Hematopoietic multipotent progenitor cell treated with erythropoietin and hydrocortisone succinate and interleukin-3 and kit ligand, for 8 days (in vitro differentiated cells): ENCODE measurements around the gene CASP6.
"Not testable (repeated sequence)": the region's sequence is repeated elsewhere in the genome, so short reads cannot be mapped to it uniquely, and the experiment has no call there.

Experiments
- DNase-seq: peaks from one replicate; pipeline ENCODE4 v3.0.0-alpha.2; 2015

The CASP6 gene

GRCh38 chr4:109718759-109719158, 15.5 kb upstream of the CASP6 start:
- DNase-seq: no peak

DNA sequence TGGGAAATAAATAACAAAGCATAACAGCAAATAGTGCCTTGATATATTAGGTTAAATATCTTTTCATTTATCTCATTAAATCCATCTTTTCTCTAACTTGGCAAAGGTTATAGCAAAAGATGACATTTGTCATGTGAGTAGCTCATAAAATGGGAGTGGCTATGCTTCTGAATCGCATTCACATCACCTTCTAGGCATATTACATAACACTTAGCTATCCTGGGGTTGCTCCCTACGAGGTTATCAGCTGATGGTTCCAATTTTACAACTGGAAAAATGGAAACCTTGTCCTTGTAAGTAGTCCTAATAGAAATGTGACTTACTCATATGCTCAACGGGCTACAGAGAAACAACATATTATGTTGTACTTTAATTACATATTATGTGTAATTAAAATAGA, 10.3 kb upstream of the CASP6 start:
- no peak for DNase-seq

DNA sequence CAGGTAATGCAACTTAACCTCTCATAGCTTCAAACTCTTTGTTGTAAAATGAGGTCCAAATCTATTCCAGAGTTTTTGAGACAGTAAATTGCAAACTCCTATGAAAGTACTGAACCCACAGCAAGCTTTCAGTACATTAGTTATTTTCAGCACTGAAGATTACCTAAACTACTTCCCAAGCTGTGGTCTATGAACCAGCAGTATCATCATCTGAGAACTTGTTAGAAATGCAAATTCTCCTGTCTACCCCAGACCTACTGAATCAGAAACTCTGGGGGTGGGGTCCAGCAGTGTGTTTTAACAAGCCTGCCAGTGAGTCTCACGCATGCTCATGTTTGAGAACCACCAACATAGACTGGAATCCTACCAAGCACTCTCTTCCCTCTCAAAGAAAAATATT, 5.7 kb upstream of the CASP6 start:
- no peak for DNase-seq

DNA sequence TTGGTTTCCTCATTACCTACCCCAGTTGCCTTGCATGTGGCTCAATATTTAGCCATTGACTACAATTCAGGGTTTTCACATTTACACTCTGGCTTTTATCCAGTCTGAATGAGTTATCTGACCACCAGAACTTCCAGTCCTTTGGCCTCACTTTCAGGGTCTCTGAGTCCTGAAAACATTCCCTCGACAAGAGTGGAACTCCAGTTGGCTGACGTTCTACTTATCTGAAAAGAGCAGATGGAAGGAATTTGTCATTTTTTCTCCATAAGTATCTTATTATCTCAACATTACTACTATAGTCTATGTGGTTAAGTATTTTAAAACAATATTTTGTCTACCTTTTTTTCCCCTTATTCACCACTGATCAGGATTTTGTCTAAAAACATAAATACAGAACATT, 5.2 kb upstream of the CASP6 start:
- no peak for DNase-seq

DNA sequence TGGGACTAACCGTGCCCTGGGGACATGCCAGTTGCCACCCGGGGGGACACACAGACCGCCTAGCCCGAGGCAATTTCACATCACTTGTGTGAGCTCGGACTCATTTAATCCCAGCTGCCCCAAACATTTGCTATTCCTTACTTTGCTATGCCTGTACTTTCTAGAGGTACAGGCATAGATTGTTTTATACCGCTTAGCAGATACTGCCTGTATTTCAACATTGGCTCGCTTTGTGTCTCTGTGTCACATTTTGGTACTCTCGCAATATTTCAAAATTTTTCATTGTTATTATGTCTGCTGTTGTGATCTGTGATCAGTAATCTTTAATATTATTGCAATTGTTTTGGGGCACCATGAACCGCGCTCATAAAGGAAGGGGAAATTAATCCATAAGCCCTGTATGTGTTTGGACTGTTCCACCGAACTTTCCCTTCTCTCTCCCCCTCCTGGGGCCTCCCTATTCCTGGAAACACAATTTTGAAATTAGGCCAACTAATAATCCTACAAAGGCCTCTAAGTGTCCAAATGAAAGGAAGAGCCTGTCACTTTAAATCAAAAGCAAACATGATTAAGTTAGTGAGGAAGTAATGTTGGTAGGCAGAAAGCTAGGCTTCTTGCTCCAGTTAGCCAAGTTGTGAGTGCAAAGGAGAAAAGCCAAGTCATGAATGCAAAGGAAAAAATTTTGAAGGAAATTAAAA, 568 bp upstream of the CASP6 start:
- peak; percentile 45 for DNase-seq

DNA sequence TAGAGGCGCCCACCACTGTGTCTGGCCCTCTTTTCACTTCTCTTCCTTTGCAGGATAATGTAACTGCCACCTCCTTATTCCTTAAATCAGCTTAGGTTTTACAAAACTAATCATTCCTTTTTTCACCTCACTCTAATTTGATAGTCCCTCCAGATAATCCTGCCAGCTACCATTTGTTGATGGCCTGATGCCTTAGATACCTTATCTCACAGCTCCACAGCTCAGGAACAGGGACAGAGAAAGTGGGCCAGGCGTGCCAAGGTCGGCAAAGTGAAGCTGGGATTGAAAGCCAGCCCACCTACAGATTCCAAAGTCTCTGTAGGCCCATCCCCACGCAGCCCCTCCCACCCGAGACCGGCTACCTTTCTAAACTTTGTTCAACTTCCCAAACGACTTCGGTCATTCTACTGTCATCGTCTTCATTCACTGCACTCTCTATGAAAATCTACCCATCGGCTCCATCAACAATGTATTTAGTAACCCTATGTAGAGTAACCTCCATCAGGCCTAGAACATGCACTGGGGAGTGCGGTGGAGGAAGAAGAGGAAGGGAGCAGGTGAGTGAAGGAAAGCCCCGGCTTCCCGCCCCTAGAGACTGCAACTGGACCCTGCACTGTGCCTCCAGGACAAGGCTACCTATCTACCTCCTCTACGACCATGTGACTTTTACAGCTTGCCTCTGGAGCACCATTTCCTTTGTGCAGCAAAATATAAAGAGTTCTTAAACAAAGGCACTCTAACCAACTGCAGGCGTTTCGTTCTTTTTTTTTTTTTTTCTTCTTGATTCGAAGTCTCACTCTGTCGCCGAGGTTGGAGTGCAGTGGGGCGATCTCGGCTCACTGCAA, 1.5 kb downstream of the CASP6 start:
- peak; percentile 44 for DNase-seq

- no peak for DNase-seq
These were observed 3.6 kb downstream of the CASP6 start for GRCh38 chr4:109699553-109700225.

- no peak for DNase-seq
These were observed 4.6 kb downstream of the CASP6 start for GRCh38 chr4:109698656-109699055.

DNA sequence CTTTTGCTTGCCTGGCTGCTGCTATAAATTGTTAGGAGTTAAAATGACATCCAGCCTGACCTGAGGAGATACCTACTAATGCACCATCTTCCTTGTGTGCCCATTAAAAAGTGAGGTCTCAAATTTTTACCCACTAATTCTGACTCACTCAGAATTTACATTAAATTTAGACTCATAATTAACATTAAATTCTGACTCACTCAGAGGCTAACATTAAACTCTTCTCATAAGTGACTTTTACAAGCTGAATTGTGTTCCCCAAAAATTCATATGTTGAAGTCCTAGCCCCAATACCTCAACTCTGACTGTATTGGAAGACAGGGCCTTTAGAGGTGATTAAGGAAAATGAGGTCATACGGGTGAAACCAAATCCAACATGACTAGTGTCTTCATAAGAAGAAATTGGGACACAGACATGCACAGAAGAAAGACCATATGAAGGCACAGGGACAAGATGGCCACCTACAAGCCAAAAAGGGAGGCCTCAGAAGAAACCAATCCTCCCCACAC, 11.8 kb downstream of the CASP6 start:
- DNase-seq: no peak

DNA sequence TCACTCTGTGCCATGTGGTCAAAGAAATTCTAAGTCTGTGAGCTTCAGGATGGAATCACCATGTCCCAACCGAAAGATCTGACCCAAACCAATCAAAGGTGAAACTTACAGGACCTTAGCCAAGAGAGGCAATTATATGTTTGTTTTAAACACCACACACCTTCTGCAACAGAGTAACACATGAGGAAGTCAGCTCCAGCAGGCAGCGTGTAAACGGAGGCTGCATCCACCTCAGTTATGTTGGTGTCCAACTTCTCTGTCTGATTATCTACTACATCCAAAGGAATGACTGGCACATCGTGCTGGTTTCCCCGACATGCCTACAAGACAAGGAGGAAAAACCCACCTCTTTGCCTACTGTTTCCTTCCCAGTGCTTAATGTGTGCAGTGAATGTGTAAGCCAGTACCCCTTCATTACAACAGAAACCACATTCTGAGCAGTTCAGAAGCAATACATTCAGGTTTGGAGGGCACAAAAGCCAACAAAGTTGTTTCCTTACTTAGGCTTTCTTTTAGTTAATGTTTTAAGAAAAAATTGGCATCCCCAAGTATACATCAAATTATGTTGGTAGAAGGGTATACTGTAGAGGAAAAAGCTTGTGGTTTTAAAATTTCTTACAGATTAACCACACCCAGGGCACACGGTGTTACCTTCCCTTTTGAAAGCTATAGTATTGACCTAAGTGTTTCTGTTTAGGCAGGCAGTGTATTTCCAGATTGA, 12.4 kb downstream of the CASP6 start:
- no peak for DNase-seq

DNA sequence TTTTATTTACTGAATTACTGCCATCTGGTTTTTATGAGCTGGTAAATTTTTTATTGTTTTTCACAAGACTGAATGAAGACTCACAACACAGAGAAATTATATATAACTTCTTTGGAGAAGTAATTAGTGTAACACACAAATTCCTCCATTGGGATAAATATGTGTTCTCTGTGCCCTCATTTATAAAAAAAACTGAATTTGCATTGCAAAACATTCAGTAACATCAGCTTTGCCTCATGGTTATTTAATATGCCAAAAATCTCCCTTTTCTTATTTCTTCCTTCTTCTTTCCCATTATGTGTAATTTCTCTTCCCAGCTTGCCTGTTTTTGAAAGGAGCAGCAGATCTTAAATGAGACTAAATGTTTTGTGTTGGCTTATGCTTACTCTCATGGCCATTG, 18.5 kb downstream of the CASP6 start:
- no peak for DNase-seq

- no peak for DNase-seq
These were observed 19.5 kb downstream of the CASP6 start for GRCh38 chr4:109683621-109684253.

DNA sequence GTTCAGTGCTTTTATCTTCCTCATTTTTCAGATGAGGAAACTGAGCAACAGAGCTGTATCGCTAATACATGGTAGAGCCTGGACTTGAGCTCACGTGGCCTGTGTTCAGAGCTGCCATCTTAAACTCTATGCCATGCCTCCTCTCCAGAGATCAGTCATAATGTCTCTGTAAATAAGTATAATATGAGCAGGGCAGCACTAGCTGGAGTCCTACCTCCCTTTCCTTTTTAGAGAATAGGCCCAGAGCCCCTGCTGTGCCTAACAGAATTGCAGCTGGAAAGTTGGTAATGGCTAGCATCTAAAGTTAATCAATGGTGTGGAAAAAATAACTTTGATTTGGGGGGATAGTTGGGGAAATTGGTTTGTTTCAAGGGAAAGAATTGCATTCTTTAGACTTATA, 20.4 kb downstream of the CASP6 start:
- DNase-seq: no peak

GRCh38 chr4:109678925-109679324, 24.3 kb downstream of the CASP6 start:
- not testable (repeated sequence) for DNase-seq

DNA sequence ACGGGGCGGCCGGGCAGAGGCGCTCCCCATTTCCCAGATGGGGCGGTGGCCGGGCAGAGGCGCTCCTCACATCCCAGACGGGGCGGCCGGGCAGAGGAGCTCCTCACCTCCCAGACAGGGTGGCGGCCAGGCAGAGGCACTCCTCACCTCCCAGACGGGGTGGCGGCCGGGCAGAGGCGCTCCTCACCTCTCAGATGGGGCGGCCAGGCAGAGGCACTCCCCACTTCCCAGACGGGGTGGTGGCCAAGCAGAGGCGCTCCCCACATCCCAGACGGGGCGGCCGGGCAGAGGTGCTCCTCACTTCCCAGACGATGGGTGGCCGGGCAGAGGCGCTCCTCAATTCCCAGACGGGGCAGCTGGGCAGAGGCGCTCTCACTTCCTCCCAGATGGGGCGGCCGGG, 24.8 kb downstream of the CASP6 start:
- DNase-seq: not testable (repeated sequence)

DNA sequence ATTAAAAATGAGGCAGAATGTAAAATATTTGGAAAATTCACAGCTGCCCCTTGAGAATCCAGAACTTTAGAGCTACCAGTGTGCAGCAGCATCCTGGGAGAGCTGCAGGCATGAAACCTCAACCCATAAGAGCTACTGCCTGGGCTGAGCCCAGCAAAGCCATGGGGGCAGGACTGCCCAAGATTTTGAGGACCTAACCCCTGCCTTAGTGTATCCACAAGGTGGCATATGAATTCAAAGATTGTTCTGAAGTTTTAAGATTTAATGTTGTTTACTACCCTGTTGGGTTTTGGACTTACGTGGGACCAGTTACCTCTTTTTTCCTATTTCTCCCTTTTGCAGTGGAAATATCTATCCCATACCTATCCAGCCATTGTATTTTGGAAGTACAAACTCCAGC, 26.4 kb downstream of the CASP6 start:
- no peak for DNase-seq

- no peak for DNase-seq
These were observed 27.4 kb downstream of the CASP6 start for GRCh38 chr4:109675843-109676242.

DNA sequence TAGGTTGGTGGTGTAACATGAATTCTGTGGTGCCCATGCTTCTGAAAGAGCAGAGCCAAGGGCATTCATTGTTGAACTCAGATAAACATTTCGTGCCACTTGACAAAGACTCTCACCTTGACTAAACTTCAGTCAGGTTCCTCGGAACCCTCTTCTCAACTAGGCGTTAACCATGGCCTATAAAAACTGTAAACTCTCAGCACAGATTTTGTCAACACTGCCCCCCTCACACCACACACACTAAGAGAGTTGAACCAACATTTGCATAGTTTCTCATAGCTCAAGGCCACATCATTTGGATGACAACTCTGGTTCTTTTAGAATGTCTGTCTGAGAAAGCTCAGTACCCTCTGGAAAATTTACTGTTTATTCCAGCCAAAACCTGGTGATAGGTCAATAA, 28.1 kb downstream of the CASP6 start:
- no peak for DNase-seq

GRCh38 chr4:109673303-109673702, 29.9 kb downstream of the CASP6 start:
- no peak for DNase-seq

DNA sequence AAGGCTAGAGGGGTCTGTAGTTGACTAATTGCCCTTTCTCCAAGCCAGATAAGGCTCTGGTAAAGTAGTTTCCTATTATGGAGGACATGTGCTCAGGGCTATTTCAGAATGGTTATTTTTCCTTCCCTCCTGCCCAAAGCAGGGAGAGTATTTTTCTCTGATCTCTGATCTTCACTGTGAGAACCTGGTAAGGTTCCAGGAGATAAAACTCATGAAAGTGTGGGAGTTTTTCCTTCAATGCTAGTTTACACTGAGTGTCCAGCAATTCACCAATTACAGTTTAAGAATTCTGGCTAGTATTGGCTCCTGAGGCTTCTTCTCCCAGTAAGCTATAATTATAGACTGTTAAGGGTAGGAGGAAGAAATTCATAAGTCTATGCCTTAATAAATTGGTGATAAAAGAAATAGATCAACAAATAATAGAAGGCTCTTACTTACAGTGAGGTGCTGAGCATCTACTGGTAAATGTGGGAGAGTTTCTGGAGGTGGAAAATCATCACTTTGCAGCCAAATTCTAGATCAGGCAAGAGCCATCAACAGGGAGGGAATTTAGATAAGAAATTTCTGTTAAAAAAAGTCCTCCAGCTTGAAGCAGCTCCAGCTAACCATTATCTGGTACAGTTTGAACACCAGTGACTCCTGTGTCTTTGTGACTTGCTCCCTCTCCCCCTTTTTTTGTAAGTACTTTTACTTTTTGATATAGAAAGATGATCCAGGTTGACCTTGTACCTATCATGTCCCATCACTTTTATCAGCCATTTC, 30.9 kb downstream of the CASP6 start:
- DNase-seq: peak; percentile 84

GRCh38 chr4:109671350-109671749, 31.9 kb downstream of the CASP6 start:
- DNase-seq: no peak
